Liver (tissue), 9 donors: ENCODE results near the gene QSOX1. TPM values are rescaled to one million over a fixed set of nuclear protein-coding genes. Genes with fewer than 3 reads are reported as not detected.

ENCODE experiments used
- DNase-seq: peaks from one replicate; pipeline ENCODE4 v3.0.0-alpha.2; 2017; ENCODE audit warnings: low spot score
- H3K27ac ChIP-seq, 2 donors: one replicate each; pipeline ENCODE4 v1.7.0; 2013; ENCODE audit warnings: inconsistent platforms in 2 of 2, low read length in 2 of 2, control low read depth in 1 of 2, low read depth in 1 of 2, mild to moderate bottlenecking in 1 of 2
- H3K27me3 ChIP-seq, 4 donors: one replicate each; pipeline versions ENCODE4 v1.6.1 to v1.7.0; 2013; ENCODE audit warnings: low read length in 3 of 4, inconsistent platforms in 1 of 4, mild to moderate bottlenecking in 1 of 4, moderate library complexity in 1 of 4; ENCODE audit not compliant: control insufficient read depth in 4 of 4, insufficient read depth in 4 of 4
- H3K36me3 ChIP-seq, 4 donors: one replicate each; pipeline versions ENCODE4 v1.6.1 to v1.7.0; 2013; ENCODE audit warnings: low read length in 3 of 4, mild to moderate bottlenecking in 3 of 4, low read depth in 1 of 4, moderate library complexity in 1 of 4; ENCODE audit not compliant: control insufficient read depth in 4 of 4, insufficient read depth in 3 of 4
- H3K4me1 ChIP-seq, 4 donors: one replicate each; pipeline versions ENCODE4 v1.6.1 to v1.7.0; 2013; ENCODE audit warnings: low read length in 3 of 4, mild to moderate bottlenecking in 3 of 4, moderate library complexity in 1 of 4; ENCODE audit not compliant: control insufficient read depth in 4 of 4, insufficient read depth in 4 of 4
- H3K4me3 ChIP-seq, 3 donors: one replicate each; pipeline versions ENCODE4 v1.6.1 to v1.7.0; 2013; ENCODE audit warnings: low read length in 3 of 3, control low read depth in 1 of 3, low read depth in 1 of 3, mild to moderate bottlenecking in 1 of 3
- H3K9ac ChIP-seq, 2 donors: one replicate each; pipeline ENCODE4 v1.7.0; 2013; ENCODE audit warnings: low read length in 2 of 2, mild to moderate bottlenecking in 2 of 2, moderate library complexity in 2 of 2, control low read depth in 1 of 2, low read depth in 1 of 2
- H3K9me3 ChIP-seq, 4 donors: one replicate each; pipeline versions ENCODE4 v1.6.1 to v1.7.0; 2013; ENCODE audit warnings: low read length in 3 of 4; ENCODE audit not compliant: control insufficient read depth in 4 of 4
- FOXA1 ChIP-seq: IDR thresholded peaks from 2 replicates; pipeline ENCODE4 v1.6.1; 2016; ENCODE audit warnings: antibody characterized with exemption
- FOXA2 ChIP-seq: IDR thresholded peaks from 2 replicates; pipeline ENCODE4 v1.6.1; 2016; ENCODE audit warnings: antibody characterized with exemption
- GABPA ChIP-seq, 2 donors: IDR thresholded peaks in 1 of 2; conservative IDR thresholded peaks in 1 of 2; 2 replicates each; pipeline ENCODE4 v1.6.1; 2016; ENCODE audit warnings: antibody characterized with exemption in 2 of 2, mild to moderate bottlenecking in 1 of 2, moderate library complexity in 1 of 2
- HNF4A ChIP-seq, 2 donors: conservative IDR thresholded peaks; 2 replicates each; pipeline ENCODE4 v1.6.1; 2016; ENCODE audit warnings: antibody characterized with exemption in 2 of 2, mild to moderate bottlenecking in 2 of 2
- JUND ChIP-seq, 2 donors: IDR thresholded peaks; 2 replicates each; pipeline ENCODE4 v1.6.1; 2016; ENCODE audit warnings: antibody characterized with exemption in 2 of 2
- NR2F2 ChIP-seq: IDR thresholded peaks from 2 replicates; pipeline ENCODE4 v1.6.1; 2016; ENCODE audit warnings: antibody characterized with exemption
- RAD21 ChIP-seq, 2 donors: IDR thresholded peaks; 2 replicates each; pipeline ENCODE4 v1.6.1; 2016; ENCODE audit warnings: antibody characterized with exemption in 2 of 2, mild to moderate bottlenecking in 2 of 2
- RXRA ChIP-seq, 2 donors: IDR thresholded peaks; 2 replicates each; pipeline ENCODE4 v1.6.1; 2017 to 2018; ENCODE audit warnings: antibody characterized with exemption in 2 of 2, mild to moderate bottlenecking in 1 of 2
- SP1 ChIP-seq: IDR thresholded peaks from 2 replicates; pipeline ENCODE4 v1.6.1; 2018; ENCODE audit warnings: antibody characterized with exemption, mild to moderate bottlenecking
- TAF1 ChIP-seq: conservative IDR thresholded peaks from 2 replicates; pipeline ENCODE4 v1.6.1; 2016; ENCODE audit warnings: antibody characterized with exemption, mild to moderate bottlenecking
- YY1 ChIP-seq: IDR thresholded peaks from 2 replicates; pipeline ENCODE4 v1.6.1; 2016; ENCODE audit warnings: antibody characterized with exemption, mild to moderate bottlenecking
- WGBS: extraction: QIAGEN DNeasy Blood & Tissue Kit; methylation state at CpG from one replicate; pipeline ENCODE4 v1.1.7; 2013; 5-methylcytosine and 5-hydroxymethylcytosine counted together
- polyA plus RNA-seq, 2 donors: library from polyadenylated mRNA; stranded (reverse) in 1 of 2; unstranded in 1 of 2; fragments of 200-250 nt in 1 of 2; fragments of >200 nt in 1 of 2; fragmentation: Nextera tagmentation in 1 of 2; extraction: Ambion mirVana in 1 of 2; gene quantifications; one replicate each; pipeline versions ENCODE4 v1.2.1 to v1.2.3, GENCODE V29; 2013 to 2015
- total RNA-seq, 2 donors: library from RNA; depleted of rRNA; stranded (reverse); fragments of >200 nt; gene quantifications; one replicate each; pipeline ENCODE4 v1.2.3, GENCODE V29; 2014
- TF ChIP-seq, protein P1 (sequence below): IDR thresholded peaks from 2 replicates; pipeline ENCODE4 v1.6.1; 2016; ENCODE audit warnings: antibody characterized with exemption, mild to moderate bottlenecking
- TF ChIP-seq, protein P2 (sequence below): IDR thresholded peaks from 2 replicates; pipeline ENCODE4 v1.6.1; 2016; ENCODE audit warnings: antibody characterized with exemption
- TF ChIP-seq, protein P3 (sequence below): IDR thresholded peaks from 2 replicates; pipeline ENCODE4 v1.6.1; 2016; ENCODE audit warnings: antibody characterized with exemption
- donor health status: healthy.
- donor health status: healthy.
- donor health status: healthy.
- donor health status: healthy.
- donor health status: healthy.

The QSOX1 gene
- total and polyA plus RNA-seq, 4 donors = 14.3 to 49.2 (median 38.1) TPM

DNA sequence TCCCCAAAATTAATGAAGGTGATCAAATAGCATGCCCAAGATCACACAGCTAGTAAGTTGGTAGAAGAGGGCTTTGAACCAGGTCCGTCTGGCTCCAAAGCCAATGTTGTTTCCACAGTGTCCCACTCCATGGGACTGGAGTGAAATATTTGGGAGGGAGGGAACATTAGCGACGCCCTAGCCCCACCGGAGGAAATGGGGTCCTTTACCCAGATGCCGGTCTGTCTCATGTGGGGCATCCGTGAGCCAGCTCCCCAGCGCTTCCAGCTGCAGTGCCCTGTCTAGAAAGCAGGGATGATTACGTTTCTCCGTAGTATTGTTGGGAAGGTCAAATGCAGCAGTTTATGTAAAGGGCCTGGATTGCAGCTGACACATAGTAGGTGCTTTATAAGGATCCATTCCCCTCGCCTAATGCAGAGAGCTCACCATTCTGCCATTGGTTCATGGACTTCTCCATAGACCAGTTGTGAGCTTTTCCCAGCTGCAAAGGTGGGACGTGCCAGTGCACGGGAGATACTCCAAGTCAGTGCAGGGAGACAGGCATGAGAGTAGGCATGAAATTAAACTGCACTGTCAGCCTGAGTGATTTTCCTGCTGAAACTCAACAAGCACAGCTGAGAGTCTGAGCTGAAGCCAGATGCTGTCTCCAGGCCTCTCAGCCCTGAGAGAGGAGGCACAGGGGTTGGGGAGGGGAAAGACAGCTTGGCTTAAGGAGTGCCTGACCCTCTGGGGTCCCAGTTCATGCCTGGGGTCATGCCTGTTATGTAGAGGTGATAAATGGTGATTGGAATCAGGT, 24.7 kb downstream of the QSOX1 start (continued):
- TF ChIP-seq, protein P1, sequence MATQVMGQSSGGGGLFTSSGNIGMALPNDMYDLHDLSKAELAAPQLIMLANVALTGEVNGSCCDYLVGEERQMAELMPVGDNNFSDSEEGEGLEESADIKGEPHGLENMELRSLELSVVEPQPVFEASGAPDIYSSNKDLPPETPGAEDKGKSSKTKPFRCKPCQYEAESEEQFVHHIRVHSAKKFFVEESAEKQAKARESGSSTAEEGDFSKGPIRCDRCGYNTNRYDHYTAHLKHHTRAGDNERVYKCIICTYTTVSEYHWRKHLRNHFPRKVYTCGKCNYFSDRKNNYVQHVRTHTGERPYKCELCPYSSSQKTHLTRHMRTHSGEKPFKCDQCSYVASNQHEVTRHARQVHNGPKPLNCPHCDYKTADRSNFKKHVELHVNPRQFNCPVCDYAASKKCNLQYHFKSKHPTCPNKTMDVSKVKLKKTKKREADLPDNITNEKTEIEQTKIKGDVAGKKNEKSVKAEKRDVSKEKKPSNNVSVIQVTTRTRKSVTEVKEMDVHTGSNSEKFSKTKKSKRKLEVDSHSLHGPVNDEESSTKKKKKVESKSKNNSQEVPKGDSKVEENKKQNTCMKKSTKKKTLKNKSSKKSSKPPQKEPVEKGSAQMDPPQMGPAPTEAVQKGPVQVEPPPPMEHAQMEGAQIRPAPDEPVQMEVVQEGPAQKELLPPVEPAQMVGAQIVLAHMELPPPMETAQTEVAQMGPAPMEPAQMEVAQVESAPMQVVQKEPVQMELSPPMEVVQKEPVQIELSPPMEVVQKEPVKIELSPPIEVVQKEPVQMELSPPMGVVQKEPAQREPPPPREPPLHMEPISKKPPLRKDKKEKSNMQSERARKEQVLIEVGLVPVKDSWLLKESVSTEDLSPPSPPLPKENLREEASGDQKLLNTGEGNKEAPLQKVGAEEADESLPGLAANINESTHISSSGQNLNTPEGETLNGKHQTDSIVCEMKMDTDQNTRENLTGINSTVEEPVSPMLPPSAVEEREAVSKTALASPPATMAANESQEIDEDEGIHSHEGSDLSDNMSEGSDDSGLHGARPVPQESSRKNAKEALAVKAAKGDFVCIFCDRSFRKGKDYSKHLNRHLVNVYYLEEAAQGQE = no peak
- TF ChIP-seq HNF4A (conservative IDR thresholded peaks at IDR 0.05) (no peak), RAD21 (IDR thresholded peaks at IDR 0.05) (no peak), FOXA2 (no peak), YY1 (no peak)
- TF ChIP-seq, protein P2, sequence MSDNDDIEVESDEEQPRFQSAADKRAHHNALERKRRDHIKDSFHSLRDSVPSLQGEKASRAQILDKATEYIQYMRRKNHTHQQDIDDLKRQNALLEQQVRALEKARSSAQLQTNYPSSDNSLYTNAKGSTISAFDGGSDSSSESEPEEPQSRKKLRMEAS = no peak

DNA sequence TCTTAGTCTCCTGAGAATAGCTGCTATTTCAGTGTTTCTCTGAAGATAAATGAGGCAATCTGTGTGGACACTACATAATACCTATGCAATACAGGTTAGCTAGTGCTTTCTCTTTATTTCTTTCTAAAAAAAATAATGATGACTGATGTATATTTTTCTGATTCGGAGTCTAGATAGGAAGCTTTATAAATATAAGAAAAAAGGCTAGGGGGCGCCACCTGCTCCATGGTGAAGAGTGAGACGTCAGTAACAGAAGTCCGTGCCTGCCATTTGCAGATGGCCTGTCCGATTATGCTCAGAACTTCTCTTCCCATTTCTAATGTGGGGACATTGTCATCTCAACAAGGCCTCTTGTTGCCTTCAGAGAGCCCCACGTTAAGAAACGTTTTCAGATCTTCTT, 26.4 kb downstream of the QSOX1 start:
- 83% methylated on average over 7 of the region's 7 CpGs for WGBS
- H3K9me3 ChIP-seq = no peaks in the 10 kb centered on the region
- TF ChIP-seq HNF4A (conservative IDR thresholded peaks at IDR 0.05) (no peak), RAD21 (IDR thresholded peaks at IDR 0.05) (peak in 1 of 2 donors; percentile 13)
- DNase-seq = no peak
- H3K4me1 ChIP-seq = no peaks in the 10 kb centered on the region
- H3K27me3 ChIP-seq = no peaks in the 10 kb centered on the region
- H3K36me3 ChIP-seq = peaks cover 0 to 7% (median 2%) of the 10 kb centered on the region in 4 donors
- H3K9ac ChIP-seq = no peak overlapping the region
- H3K4me3 ChIP-seq = no peak overlapping the region
- H3K27ac ChIP-seq = no peak overlapping the region

DNA sequence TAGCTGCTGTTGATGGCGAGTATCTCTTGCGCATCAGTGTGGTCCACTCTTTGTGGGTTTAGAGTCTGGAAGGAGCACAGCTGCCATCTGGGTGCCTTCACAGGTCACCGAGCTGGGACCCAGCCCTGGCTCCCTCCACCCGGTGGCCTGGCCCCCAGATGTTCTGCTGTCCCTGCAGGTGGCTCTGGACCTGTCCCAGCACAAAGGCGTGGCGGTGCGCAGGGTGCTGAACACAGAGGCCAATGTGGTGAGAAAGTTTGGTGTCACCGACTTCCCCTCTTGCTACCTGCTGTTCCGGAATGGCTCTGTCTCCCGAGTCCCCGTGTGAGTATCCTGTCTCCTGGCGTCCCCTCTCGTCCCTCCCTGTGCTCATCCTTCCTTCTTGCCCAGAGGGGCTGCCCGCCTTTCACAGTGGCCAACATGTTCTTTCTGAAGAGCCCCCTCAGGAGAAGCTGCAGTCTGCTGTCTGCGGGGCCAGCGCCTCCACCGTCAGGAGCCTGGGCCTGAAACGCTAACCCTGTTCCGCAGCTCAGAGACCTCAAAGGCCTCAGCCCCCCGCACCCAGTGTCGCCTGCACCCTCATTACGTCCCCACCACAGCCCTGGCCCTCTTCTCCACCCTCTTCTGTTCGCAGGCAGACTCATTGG, 27.4 kb downstream of the QSOX1 start:
- no peak overlapping the region for H3K4me3 ChIP-seq
- no peaks in the 10 kb centered on the region for H3K4me1 ChIP-seq
- TF ChIP-seq FOXA2 (no peak), JUND (IDR thresholded peaks at IDR 0.05) (no peak)
- no peaks in the 10 kb centered on the region for H3K9me3 ChIP-seq
- DNase-seq = no peak
- no peak overlapping the region for H3K9ac ChIP-seq
- no peak overlapping the region for H3K27ac ChIP-seq
- H3K36me3 ChIP-seq = peaks cover 0 to 8% (median 2%) of the 10 kb centered on the region in 4 donors
- H3K27me3 ChIP-seq = no peaks in the 10 kb centered on the region
- WGBS = 96% methylated on average over 23 of the region's 23 CpGs

DNA sequence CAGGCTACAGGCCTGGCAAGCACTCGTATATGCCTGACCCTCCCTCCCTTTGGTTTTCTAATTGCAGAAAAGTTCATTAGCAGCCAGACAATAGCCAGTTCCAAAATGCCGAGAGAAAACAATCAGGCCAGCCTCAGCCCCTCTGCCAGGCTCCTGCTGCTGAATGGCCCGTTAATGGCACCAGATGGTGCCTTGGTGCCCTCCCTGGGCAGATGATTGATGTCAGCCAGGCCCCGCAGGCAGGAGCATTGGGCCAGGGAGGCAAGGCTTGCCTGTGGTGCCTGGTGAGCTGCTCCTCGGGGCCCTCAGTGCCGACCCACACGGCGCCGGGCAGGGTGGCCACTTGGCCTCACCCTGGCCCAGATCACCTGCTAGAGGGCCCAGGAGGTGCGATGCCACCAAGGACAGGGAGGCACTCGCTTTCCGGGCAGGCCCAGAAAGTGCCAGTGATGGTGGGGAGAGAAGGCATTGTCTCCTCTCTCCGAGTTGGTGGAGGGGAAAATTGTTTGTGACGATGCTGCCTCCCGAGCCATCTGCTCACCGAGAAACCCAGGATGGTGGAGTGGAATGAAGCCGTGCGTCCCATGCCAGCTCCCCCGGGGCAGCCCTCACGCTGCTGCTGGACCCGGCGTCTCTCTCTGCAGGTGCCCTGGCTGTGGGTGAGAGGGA, 28.1 kb downstream of the QSOX1 start:
- no peak overlapping the region for H3K4me3 ChIP-seq
- no peak overlapping the region for H3K27ac ChIP-seq
- DNase-seq = no peak
- H3K27me3 ChIP-seq = no peaks in the 10 kb centered on the region
- no peaks in the 10 kb centered on the region for H3K4me1 ChIP-seq
- no peaks in the 10 kb centered on the region for H3K9me3 ChIP-seq
- no peak overlapping the region for H3K9ac ChIP-seq
- 91% methylated on average over 22 of the region's 22 CpGs for WGBS
- peaks cover 0 to 10% (median 2%) of the 10 kb centered on the region in 4 donors for H3K36me3 ChIP-seq
- TF ChIP-seq SP1 = no peak
- TF ChIP-seq TAF1 = no peak
- TF ChIP-seq FOXA2 = no peak
- no peak for TF ChIP-seq HNF4A (conservative IDR thresholded peaks at IDR 0.05)
- TF ChIP-seq RAD21 (IDR thresholded peaks at IDR 0.05) = no peak
- TF ChIP-seq, protein P2 = no peak
- TF ChIP-seq, protein P3, sequence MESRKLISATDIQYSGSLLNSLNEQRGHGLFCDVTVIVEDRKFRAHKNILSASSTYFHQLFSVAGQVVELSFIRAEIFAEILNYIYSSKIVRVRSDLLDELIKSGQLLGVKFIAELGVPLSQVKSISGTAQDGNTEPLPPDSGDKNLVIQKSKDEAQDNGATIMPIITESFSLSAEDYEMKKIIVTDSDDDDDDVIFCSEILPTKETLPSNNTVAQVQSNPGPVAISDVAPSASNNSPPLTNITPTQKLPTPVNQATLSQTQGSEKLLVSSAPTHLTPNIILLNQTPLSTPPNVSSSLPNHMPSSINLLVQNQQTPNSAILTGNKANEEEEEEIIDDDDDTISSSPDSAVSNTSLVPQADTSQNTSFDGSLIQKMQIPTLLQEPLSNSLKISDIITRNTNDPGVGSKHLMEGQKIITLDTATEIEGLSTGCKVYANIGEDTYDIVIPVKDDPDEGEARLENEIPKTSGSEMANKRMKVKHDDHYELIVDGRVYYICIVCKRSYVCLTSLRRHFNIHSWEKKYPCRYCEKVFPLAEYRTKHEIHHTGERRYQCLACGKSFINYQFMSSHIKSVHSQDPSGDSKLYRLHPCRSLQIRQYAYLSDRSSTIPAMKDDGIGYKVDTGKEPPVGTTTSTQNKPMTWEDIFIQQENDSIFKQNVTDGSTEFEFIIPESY = no peak
- no peak for TF ChIP-seq FOXA1
- no peak for TF ChIP-seq RXRA (IDR thresholded peaks at IDR 0.05)
- no peak for TF ChIP-seq NR2F2
- TF ChIP-seq YY1 = no peak
- no peak for TF ChIP-seq GABPA (IDR thresholded peaks at IDR 0.05 in 1 of 2, conservative IDR thresholded peaks at IDR 0.05 in 1 of 2)
